Measurements from ENCODE around the gene WWC1.

Gene WWC1

GRCh38 chr5:168312606-168313295 lies 21.3 kb downstream of the WWC1 start:
- TF ChIP-seq MYC (IDR thresholded peaks at IDR 0.05; ENCODE audit: low read depth, low read length) (no peak), MAX (IDR thresholded peaks at IDR 0.05; ENCODE audit: low read depth, low read length) (no peak), POLR2A (IDR thresholded peaks at IDR 0.05; ENCODE audit: extremely low read depth, insufficient read length) (no peak), CTCF (IDR thresholded peaks at IDR 0.05; ENCODE audit: low read depth, low read length) (no peak)
- DNase-seq (ENCODE audit: low read depth) = no peak

GRCh38 chr5:168313596-168314204 lies 22.3 kb downstream of the WWC1 start:
- H3K4me3 ChIP-seq (ENCODE audit: low read depth, low read length) = no peak overlapping the region
- no peak for TF ChIP-seq CTCF (IDR thresholded peaks at IDR 0.05; ENCODE audit: low read depth, low read length)
- TF ChIP-seq MYC (IDR thresholded peaks at IDR 0.05; ENCODE audit: low read depth, low read length) = no peak
- TF ChIP-seq MAX (IDR thresholded peaks at IDR 0.05; ENCODE audit: low read depth, low read length) = no peak
- no peak for TF ChIP-seq POLR2A (IDR thresholded peaks at IDR 0.05; ENCODE audit: extremely low read depth, insufficient read length)
- no peak for DNase-seq (ENCODE audit: low read depth)

More at GRCh38 chr5:168312606-168313295, 21.3 kb downstream of the WWC1 start:
- no peak overlapping the region for H3K4me3 ChIP-seq (ENCODE audit: low read depth, low read length)

GRCh38 chr5:168314735-168315411 lies 23.4 kb downstream of the WWC1 start:
- TF ChIP-seq CTCF (IDR thresholded peaks at IDR 0.05; ENCODE audit: low read depth, low read length) (no peak), MAX (IDR thresholded peaks at IDR 0.05; ENCODE audit: low read depth, low read length) (no peak), POLR2A (IDR thresholded peaks at IDR 0.05; ENCODE audit: extremely low read depth, insufficient read length) (no peak), MYC (IDR thresholded peaks at IDR 0.05; ENCODE audit: low read depth, low read length) (no peak)
- DNase-seq (ENCODE audit: low read depth) = no peak
- no peak overlapping the region for H3K4me3 ChIP-seq (ENCODE audit: low read depth, low read length)

GRCh38 chr5:168315416-168316138 lies 24.1 kb downstream of the WWC1 start:
- TF ChIP-seq MYC (IDR thresholded peaks at IDR 0.05; ENCODE audit: low read depth, low read length) (no peak), POLR2A (IDR thresholded peaks at IDR 0.05; ENCODE audit: extremely low read depth, insufficient read length) (no peak), CTCF (IDR thresholded peaks at IDR 0.05; ENCODE audit: low read depth, low read length) (no peak), MAX (IDR thresholded peaks at IDR 0.05; ENCODE audit: low read depth, low read length) (no peak)
- H3K4me3 ChIP-seq (ENCODE audit: low read depth, low read length) = no peak overlapping the region
- no peak for DNase-seq (ENCODE audit: low read depth)

GRCh38 chr5:168316139-168316578 lies 24.7 kb downstream of the WWC1 start:
- no peak overlapping the region for H3K4me3 ChIP-seq (ENCODE audit: low read depth, low read length)
- no peak for TF ChIP-seq POLR2A (IDR thresholded peaks at IDR 0.05; ENCODE audit: extremely low read depth, insufficient read length)
- TF ChIP-seq MYC (IDR thresholded peaks at IDR 0.05; ENCODE audit: low read depth, low read length) = no peak
- TF ChIP-seq CTCF (IDR thresholded peaks at IDR 0.05; ENCODE audit: low read depth, low read length) = no peak
- TF ChIP-seq MAX (IDR thresholded peaks at IDR 0.05; ENCODE audit: low read depth, low read length) = no peak
- no peak for DNase-seq (ENCODE audit: low read depth)
